HG02973 (cell line): Measurements from ENCODE around the gene CDC42BPB.
"Not testable (repeated sequence)": the region's sequence is repeated elsewhere in the genome, so short reads cannot be mapped to it uniquely, and the experiment has no call there.

ENCODE experiments used
- ATAC-seq: cut with Tn5 transposase; IDR thresholded peaks from one replicate; pipeline ENCODE4 v1.9.1; 2021; ENCODE audit warnings: moderate library complexity; ENCODE audit not compliant: unreplicated experiment

CDC42BPB gene

GRCh38 chr14:102930753-102931579, 126.4 kb downstream of the CDC42BPB start:
- no peak for ATAC-seq

- no peak for ATAC-seq
These were observed 127.1 kb downstream of the CDC42BPB start for GRCh38 chr14:102930138-102930752.

GRCh38 chr14:102929241-102930137, 127.9 kb downstream of the CDC42BPB start:
- ATAC-seq, result no peak

GRCh38 chr14:102928412-102929240, 128.7 kb downstream of the CDC42BPB start:
- no peak for ATAC-seq

- no peak for ATAC-seq
These were observed 129.4 kb downstream of the CDC42BPB start for GRCh38 chr14:102927878-102928411.

GRCh38 chr14:102927346-102927877, 129.9 kb downstream of the CDC42BPB start:
- ATAC-seq, result no peak

GRCh38 chr14:102926840-102927239, 130.5 kb downstream of the CDC42BPB start:
- ATAC-seq, result not testable (repeated sequence)

GRCh38 chr14:102926104-102926503, 131.2 kb downstream of the CDC42BPB start:
- ATAC-seq, result no peak

- ATAC-seq, result no peak
These were observed 131.7 kb downstream of the CDC42BPB start for GRCh38 chr14:102925646-102926045.

GRCh38 chr14:102924632-102925588, 132.4 kb downstream of the CDC42BPB start:
- ATAC-seq, result no peak

GRCh38 chr14:102923925-102924486, 133.3 kb downstream of the CDC42BPB start:
- no peak for ATAC-seq

GRCh38 chr14:102923201-102923924, 134.0 kb downstream of the CDC42BPB start:
- ATAC-seq, result no peak

- no peak for ATAC-seq
These were observed 134.7 kb downstream of the CDC42BPB start, which contains the start of gene AMN for GRCh38 chr14:102922490-102923200. AMN (plus strand) TSS chr14:102922663; CDS start chr14:102922689, 26 bp downstream.

GRCh38 chr14:102920998-102921304, 136.4 kb downstream of the CDC42BPB start:
- no peak for ATAC-seq

- no peak for ATAC-seq
These were observed 136.9 kb downstream of the CDC42BPB start for GRCh38 chr14:102920273-102920997.

GRCh38 chr14:102918438-102918837, 138.9 kb downstream of the CDC42BPB start:
- ATAC-seq, result no peak
